PC-9 (cell line): Measurements from ENCODE around the gene AMT. TPM values are rescaled to one million over a fixed set of nuclear protein-coding genes. Genes with fewer than 3 reads are reported as not detected.

Source experiments
- BruUV-seq: library from RNA; stranded (reverse); fragments of 400-500 nt; replicated peaks from 2 replicates; lab custom pipeline; 2021; lab: Mats Ljungman, UMichigan
- CTCF ChIA-PET: fragments of 300-600 bp; sonication (Branson Sonifier 250); formaldehyde crosslinking; loops from one replicate; lab custom pipeline; 2022; ENCODE audit warnings: antibody characterized with exemption; lab: Charles Lee
- POLR2A ChIA-PET: fragments of 300-600 bp; sonication (Branson Sonifier 250); formaldehyde crosslinking; loops from one replicate; lab custom pipeline; 2022; ENCODE audit warnings: antibody characterized with exemption; ENCODE audit not compliant: unreplicated experiment; lab: Charles Lee
- DNase-seq, 2 experiments: peaks; one replicate each; pipeline versions ENCODE4 v3.0.0 to v3.0.0-alpha.2; 2015 to 2022; ENCODE audit warnings: mixed read lengths in 1 of 2
- H2AFZ ChIP-seq: fragments of 200-600 bp; sonication (generic); 2 replicates; pipeline ENCODE4 v1.8.1; 2017; ENCODE audit warnings: antibody characterized with exemption
- H3F3A ChIP-seq: fragments of 200-600 bp; sonication (generic); 2 replicates; pipeline ENCODE4 v1.8.1; 2017; ENCODE audit warnings: antibody characterized with exemption, mild to moderate bottlenecking, low read depth; ENCODE audit not compliant: insufficient read depth
- H3K27ac ChIP-seq: fragments of 200-600 bp; sonication (generic); 2 replicates; pipeline ENCODE4 v1.6.1; 2016; ENCODE audit warnings: mixed run types
- H3K27me3 ChIP-seq: fragments of 200-600 bp; sonication (generic); 2 replicates; pipeline ENCODE4 v1.6.1; 2016; ENCODE audit warnings: low read depth, mixed run types; ENCODE audit not compliant: insufficient read depth
- H3K36me3 ChIP-seq: fragments of 200-600 bp; sonication (generic); 2 replicates; pipeline ENCODE4 v1.6.1; 2016; ENCODE audit warnings: low read depth, mixed run types
- H3K4me1 ChIP-seq: fragments of 200-600 bp; sonication (generic); replicated peaks from 2 replicates; pipeline ENCODE4 v1.6.1; 2016; ENCODE audit warnings: mixed run types; ENCODE audit not compliant: insufficient read depth
- H3K4me2 ChIP-seq: fragments of 200-600 bp; sonication (generic); 2 replicates; pipeline ENCODE4 v1.6.1; 2017; ENCODE audit warnings: mixed run types
- H3K4me3 ChIP-seq: fragments of 200-600 bp; sonication (generic); 2 replicates; pipeline ENCODE4 v1.6.1; 2016; ENCODE audit warnings: mixed run types
- H3K79me2 ChIP-seq: fragments of 200-600 bp; sonication (generic); 2 replicates; pipeline ENCODE4 v1.6.1; 2017; ENCODE audit warnings: low read depth, mixed run types
- H3K9me2 ChIP-seq: fragments of 200-600 bp; sonication (generic); 2 replicates; pipeline ENCODE4 v1.8.1; 2017; ENCODE audit warnings: mild to moderate bottlenecking; ENCODE audit not compliant: insufficient read depth
- H3K9me3 ChIP-seq: fragments of 200-600 bp; sonication (generic); 2 replicates; pipeline ENCODE4 v1.8.1; 2016; ENCODE audit warnings: low read depth; ENCODE audit not compliant: insufficient read depth
- H4K20me1 ChIP-seq: fragments of 200-600 bp; sonication (generic); 2 replicates; pipeline ENCODE4 v1.8.1; 2017; ENCODE audit not compliant: insufficient read depth
- EZH2 ChIP-seq: fragments of 200-600 bp; sonication (generic); IDR thresholded peaks from 2 replicates; pipeline ENCODE4 v1.8.0; 2017; ENCODE audit warnings: antibody characterized with exemption, low read depth
- intact Hi-C: fragments of 100-400 bp; cut with micrococcal nuclease; formaldehyde crosslinking; loops from one replicate; pipeline ENCODE4 v1.10.0; 2022; ENCODE audit not compliant: unreplicated experiment
- total RNA-seq: library from RNA; stranded (reverse); gene quantifications from 2 replicates; pipeline ENCODE4 v1.2.3, GENCODE V29; 2021
- TF ChIP-seq, protein P1 (sequence below): fragments of 200-600 bp; sonication (generic); conservative IDR thresholded peaks from 2 replicates; pipeline ENCODE4 v1.6.1; 2017; ENCODE audit warnings: mixed run types, antibody characterized with exemption, mild to moderate bottlenecking, moderate library complexity

Gene AMT
- total RNA-seq, 1 experiment from 2014 or later, result 12.9 TPM

DNA sequence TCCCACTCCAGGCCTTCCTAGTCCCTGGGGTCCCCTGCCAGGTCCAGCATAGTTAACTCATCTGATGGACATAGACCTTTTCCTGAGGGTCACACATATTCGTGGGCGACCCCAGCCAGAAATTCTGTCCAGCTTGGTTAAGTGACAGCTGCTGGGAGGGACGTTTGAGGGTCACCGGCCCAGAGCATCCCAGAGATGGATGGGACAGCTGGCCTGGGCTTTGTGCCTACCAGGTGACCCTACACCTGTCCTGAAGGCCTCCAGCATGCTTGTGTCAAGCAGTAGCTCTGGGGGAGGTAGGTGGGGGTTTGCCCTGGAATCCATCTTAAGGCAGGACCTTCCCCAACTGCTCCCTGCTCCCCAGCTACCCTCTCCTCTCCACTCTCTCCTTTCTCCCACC lies 38.7 kb upstream of the AMT start:
- DNase-seq, result no peak
- no peaks in the 10 kb centered on the region for H4K20me1 ChIP-seq
- H3K79me2 ChIP-seq, result no peaks in the 10 kb centered on the region
- no peaks in the 10 kb centered on the region for H3K27me3 ChIP-seq
- POLR2A ChIA-PET, result interaction anchor here (0.6 kb wide), 1 partner anchor 10 kb away, joined by 4 read pairs; no protein-coding TSS in a partner anchor
- H3K9me2 ChIP-seq, result no peaks in the 10 kb centered on the region
- H3K9me3 ChIP-seq, result no peaks in the 10 kb centered on the region
- peaks cover 25% of the 10 kb centered on the region for H3F3A ChIP-seq
- no TSS peak for BruUV-seq
- intact Hi-C loops, result loop anchor here (5.0 kb wide), 1 partner anchor 41 kb away; no protein-coding TSS in a partner anchor
- H3K4me1 ChIP-seq, result peaks cover 69% of the 10 kb centered on the region
- H2AFZ ChIP-seq, result no peak overlapping the region
- TF ChIP-seq, protein P1, sequence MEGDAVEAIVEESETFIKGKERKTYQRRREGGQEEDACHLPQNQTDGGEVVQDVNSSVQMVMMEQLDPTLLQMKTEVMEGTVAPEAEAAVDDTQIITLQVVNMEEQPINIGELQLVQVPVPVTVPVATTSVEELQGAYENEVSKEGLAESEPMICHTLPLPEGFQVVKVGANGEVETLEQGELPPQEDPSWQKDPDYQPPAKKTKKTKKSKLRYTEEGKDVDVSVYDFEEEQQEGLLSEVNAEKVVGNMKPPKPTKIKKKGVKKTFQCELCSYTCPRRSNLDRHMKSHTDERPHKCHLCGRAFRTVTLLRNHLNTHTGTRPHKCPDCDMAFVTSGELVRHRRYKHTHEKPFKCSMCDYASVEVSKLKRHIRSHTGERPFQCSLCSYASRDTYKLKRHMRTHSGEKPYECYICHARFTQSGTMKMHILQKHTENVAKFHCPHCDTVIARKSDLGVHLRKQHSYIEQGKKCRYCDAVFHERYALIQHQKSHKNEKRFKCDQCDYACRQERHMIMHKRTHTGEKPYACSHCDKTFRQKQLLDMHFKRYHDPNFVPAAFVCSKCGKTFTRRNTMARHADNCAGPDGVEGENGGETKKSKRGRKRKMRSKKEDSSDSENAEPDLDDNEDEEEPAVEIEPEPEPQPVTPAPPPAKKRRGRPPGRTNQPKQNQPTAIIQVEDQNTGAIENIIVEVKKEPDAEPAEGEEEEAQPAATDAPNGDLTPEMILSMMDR, result no peak
- TF ChIP-seq EZH2, result no peak
- no peaks in the 10 kb centered on the region for H3K36me3 ChIP-seq
- H3K4me3 ChIP-seq, result peak overlapping the region; percentile 33; the same call in 1 of the 2 replicates
- CTCF ChIA-PET, result no interaction called here
- peak overlapping the region; percentile 75 for H3K4me2 ChIP-seq
- H3K27ac ChIP-seq, result peak overlapping the region; percentile 84

DNA sequence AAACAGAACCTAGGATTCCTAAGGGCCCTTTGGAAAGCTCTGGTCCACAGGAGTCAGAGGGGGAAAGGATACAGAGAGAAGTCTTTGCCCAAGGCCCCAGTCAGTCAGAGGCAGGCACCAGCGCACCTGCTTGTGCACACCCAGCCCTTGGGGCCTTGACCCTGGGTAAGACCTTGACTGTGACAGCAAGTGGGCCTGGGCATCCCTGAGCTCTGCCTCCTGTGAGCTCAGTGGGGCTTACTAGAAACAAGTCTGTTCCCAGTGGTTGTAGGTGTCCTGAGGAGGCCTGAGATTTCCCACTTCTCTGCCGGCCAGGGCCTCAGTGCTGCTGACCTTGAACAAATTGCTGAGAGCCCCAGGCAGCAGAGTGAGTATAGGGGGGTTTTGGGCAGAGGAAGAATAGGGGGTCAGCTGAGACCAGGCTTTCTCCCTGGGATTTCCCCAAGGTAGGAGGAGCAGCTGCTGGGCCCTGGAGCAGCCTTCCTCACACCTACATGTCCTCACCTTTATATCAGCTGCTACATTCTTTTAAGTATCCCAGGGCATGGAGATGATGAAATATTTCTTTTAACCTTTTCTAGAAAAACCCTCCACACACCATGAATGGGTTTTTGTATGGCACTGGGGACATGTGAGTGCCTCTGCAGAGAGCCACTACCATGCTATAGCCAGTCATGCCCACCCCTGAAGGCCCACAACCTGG lies 38.1 kb upstream of the AMT start:
- no peaks in the 10 kb centered on the region for H4K20me1 ChIP-seq
- ChIA-PET POLR2A (interaction anchor here (0.6 kb wide), 1 partner anchor 11 kb away, joined by 4 read pairs; no protein-coding TSS in a partner anchor), CTCF (interaction anchor here (1.5 kb wide), 1 partner anchor 11 kb away, joined by 5 read pairs; no protein-coding TSS in a partner anchor)
- no peaks in the 10 kb centered on the region for H3K79me2 ChIP-seq
- H3K4me3 ChIP-seq, result no peak overlapping the region
- no peaks in the 10 kb centered on the region for H3K9me3 ChIP-seq
- peaks cover 19% of the 10 kb centered on the region for H3F3A ChIP-seq
- intact Hi-C loops, result loop anchor here (5.0 kb wide), 1 partner anchor 42 kb away; no protein-coding TSS in a partner anchor
- no peak for DNase-seq
- H3K4me1 ChIP-seq, result peaks cover 64% of the 10 kb centered on the region
- peak overlapping the region; percentile 84 for H3K27ac ChIP-seq
- no TSS peak for BruUV-seq
- TF ChIP-seq, protein P1, result no peak
- TF ChIP-seq EZH2, result no peak
- H3K4me2 ChIP-seq, result peak overlapping the region; percentile 75
- no peaks in the 10 kb centered on the region for H3K27me3 ChIP-seq
- H2AFZ ChIP-seq, result no peak overlapping the region
- no peaks in the 10 kb centered on the region for H3K36me3 ChIP-seq
- H3K9me2 ChIP-seq, result no peaks in the 10 kb centered on the region

DNA sequence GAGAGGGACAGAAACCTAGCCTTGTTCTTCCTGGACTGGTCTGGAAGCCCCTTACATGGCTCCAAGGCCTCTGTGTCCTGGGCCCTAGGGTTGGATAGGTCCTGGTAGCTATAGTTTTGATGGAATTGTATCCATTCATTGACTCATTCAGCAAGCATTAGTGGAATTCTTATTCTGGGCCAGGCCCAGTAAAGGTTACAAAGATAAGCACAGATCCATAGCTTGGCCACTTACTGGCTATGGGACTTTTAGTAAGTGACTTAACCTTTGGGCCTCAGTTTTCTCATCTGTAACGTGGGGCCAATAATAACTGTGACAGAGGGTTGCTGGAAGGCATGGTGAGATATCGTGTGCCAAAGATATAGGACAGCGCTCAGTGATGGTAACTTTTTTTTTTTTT lies 34.2 kb upstream of the AMT start:
- no peak overlapping the region for H3K27ac ChIP-seq
- peaks cover 3% of the 10 kb centered on the region; the same call in 1 of the 2 replicates for H3F3A ChIP-seq
- H3K36me3 ChIP-seq, result no peaks in the 10 kb centered on the region
- CTCF ChIA-PET, result interaction anchor here (0.6 to 1.5 kb wide), 2 partner anchors 14 to 216 kb away, joined by 5 read pairs; partner anchors contain the start of gene DAG1
- no peak overlapping the region for H3K4me3 ChIP-seq
- no peak overlapping the region for H2AFZ ChIP-seq
- no peak overlapping the region for H3K4me2 ChIP-seq
- H3K4me1 ChIP-seq, result peaks cover 44% of the 10 kb centered on the region
- no TSS peak for BruUV-seq
- POLR2A ChIA-PET, result interaction anchor here (0.6 kb wide), 1 partner anchor 29 kb away, joined by 27 read pairs; no protein-coding TSS in a partner anchor
- TF ChIP-seq, protein P1, result no peak
- TF ChIP-seq EZH2, result no peak
- no peaks in the 10 kb centered on the region for H3K9me3 ChIP-seq
- no peaks in the 10 kb centered on the region for H4K20me1 ChIP-seq
- DNase-seq, result peak in 1 of 2 experiments; percentile 63
- H3K27me3 ChIP-seq, result no peaks in the 10 kb centered on the region
- intact Hi-C loops, result no loop called here
- no peaks in the 10 kb centered on the region for H3K9me2 ChIP-seq
- H3K79me2 ChIP-seq, result no peaks in the 10 kb centered on the region
